Epithelial cell of esophagus (primary cell): ENCODE data around the gene HOXD9.

ENCODE experiments used
- DNase-seq: peaks from one replicate; pipeline ENCODE4 v3.0.0; 2010; ENCODE audit warnings: low read depth
- H3K4me3 ChIP-seq: 2 replicates; pipeline ENCODE4 v1.5.1; 2011; ENCODE audit warnings: mild to moderate bottlenecking, low read length, control low read depth
- CTCF ChIP-seq: IDR thresholded peaks from 2 replicates; pipeline ENCODE4 v1.5.1; 2011; ENCODE audit warnings: low read depth, mild to moderate bottlenecking, low read length, control low read depth, inconsistent platforms; ENCODE audit not compliant: insufficient read depth; ENCODE audit errors: missing control alignments

HOXD9 gene

DNA sequence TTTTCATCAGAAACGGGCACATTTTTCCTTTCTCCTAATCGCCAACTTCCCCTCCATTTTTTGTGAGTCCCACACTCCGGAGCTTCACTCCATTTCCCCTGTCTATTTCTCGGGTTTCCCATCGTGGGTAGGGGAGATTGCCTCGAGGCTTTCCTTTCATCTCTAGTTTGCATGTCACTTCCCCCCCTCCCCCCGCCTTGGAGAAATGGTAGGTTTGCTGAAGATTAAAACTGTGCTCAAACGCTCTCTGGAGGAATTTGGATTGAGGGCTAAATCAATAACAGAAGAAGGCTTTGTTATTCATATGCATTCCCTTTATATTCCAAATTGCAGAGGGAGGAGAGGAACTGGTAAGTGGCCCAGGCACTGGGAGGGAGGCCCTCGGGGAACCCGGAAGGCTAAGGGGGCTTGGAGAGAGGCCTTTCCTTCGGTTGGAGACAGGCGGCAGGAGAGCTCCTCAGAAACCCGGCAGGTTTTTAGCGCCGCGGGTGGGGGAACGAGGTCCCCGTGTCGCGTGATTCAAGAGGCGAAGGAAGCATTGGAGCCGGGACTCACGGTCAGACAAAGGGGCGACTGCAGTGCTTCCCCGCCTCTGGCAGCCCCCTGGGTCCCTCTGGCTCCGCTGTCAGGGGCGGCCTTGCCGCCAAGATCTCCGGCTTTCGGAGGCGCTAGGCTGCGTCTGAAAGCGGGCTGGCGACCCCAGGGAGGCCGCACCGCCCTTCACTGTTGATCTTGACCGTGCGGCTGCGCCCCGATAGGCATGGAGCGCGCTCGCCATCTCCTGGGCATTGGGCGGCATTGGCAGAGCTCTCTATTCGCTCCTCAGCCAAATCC, 25.3 kb upstream of the HOXD9 start:
- TF ChIP-seq CTCF, result peak; percentile 84
- no peak overlapping the region for H3K4me3 ChIP-seq
- peak; percentile 64 for DNase-seq

DNA sequence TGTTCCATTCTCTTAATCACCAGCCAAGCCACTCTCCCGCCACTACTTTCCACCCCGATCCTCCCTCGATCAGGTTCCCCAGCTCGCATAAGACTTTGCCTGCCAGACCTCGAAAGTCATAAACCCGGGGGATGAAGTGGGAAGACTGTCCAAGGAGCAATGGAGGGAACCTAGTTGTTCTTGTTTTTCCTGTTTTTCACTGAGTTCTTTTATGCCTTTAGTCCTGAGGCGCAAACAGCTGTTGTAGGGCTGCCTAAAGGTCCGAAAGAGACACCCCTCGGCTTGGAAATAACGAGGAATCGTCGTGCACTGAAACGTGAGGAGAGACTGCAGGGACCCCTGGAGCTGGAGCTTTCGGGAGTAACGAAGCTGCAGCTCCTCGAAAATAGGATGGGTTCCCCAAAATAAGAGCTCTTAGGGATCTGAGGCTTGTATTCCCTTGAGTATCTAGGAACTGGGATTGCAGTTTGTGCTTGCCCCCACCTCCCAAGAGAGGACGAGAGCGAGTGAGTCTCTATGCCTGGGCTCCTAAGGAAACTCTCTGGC, 24.6 kb upstream of the HOXD9 start:
- H3K4me3 ChIP-seq, result no peak overlapping the region
- no peak for TF ChIP-seq CTCF
- no peak for DNase-seq

DNA sequence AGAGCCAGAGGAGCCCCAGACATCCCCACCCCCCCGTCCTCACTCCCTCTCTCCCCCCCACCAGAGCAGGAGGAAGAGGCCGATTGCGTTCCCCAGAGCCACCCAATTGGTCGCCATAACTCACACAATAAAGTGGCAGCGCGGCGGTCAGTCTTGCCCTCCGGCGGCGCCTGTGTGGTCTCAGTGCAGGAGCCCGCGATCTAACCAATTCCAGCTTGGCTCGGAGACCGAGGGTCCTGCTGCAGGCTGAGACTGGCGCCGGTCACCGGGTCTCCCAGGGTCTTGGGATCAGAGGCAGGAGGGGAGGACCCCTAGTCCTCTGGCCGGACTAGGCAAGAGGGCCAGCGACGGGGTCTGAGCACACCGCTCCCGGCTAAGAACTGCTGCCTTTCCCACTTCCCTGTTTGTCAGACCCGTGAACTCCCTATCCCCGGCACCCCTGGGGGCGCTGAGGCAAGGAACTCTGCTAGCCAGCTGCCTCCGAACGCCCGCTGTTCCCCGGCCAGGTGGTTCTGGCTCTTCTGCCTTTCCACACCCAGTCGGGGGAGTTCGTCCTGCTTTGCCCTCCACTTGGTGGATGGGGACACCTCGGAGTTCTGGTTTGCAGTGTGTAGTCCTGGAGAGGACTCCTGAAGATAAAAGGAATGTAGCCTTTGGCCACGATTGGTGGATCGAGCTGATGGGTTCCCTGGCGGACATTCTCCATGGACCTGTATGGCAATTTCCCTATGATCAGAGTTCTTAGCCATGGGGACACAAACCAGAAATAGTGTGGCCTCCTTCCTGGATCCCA, 24.0 kb upstream of the HOXD9 start:
- no peak for TF ChIP-seq CTCF
- no peak for DNase-seq
- no peak overlapping the region for H3K4me3 ChIP-seq

- TF ChIP-seq CTCF, result no peak
- no peak for DNase-seq
- no peak overlapping the region for H3K4me3 ChIP-seq
Observed at GRCh38 chr2:176099159-176099727, 23.3 kb upstream of the HOXD9 start.

GRCh38 chr2:176099728-176100546, 22.6 kb upstream of the HOXD9 start, which contains the start of gene HOXD12:
Gene HOXD12 (plus strand): TSS chr2:176099795. CDS start chr2:176099802, 7 bp downstream.
- DNase-seq, result no peak
- H3K4me3 ChIP-seq, result no peak within 1 kb of the TSS
- TF ChIP-seq CTCF, result no peak

DNA sequence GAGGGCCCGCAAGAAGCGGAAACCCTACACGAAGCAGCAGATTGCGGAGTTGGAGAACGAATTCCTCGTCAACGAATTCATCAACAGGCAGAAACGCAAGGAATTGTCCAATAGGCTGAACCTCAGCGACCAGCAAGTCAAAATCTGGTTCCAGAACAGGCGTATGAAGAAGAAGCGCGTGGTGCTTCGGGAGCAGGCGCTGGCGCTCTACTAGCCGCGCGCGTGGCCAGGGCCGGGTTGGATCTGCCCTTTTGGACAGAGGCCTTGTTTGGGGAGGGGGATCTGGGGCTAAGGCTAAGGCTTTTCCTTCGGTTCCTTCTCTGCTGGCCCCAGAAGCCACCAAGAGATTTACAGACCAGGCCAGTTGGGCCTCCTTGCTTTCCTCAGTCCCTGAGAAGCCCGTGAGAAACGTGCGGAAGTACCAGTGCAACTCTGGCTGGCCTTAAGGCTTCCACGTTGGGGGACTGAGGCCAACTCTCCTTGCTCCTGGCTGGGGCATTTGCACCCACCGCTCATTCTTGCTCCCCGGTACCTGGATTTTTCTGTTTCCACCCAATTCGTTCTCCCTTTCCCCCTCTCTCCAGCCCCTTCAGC, 21.9 kb upstream of the HOXD9 start:
- H3K4me3 ChIP-seq, result no peak overlapping the region
- no peak for DNase-seq
- no peak for TF ChIP-seq CTCF
